ENCODE results near the gene NFIX. TPM values are rescaled to one million over a fixed set of nuclear protein-coding genes. Genes with fewer than 3 reads are reported as not detected.
A peak's percentile ranks its signal among the peaks of the same experiment; 100 is the strongest.

Gene NFIX
- total RNA-seq, result 10 to 100 TPM; 20.3 to 40.0 (median 26.7) TPM
- long read RNA-seq, partial matches to known transcripts, result 2 of 2 reads
- long read RNA-seq, other reads (novel, unspliced or antisense), result 0 of 2 reads

DNA sequence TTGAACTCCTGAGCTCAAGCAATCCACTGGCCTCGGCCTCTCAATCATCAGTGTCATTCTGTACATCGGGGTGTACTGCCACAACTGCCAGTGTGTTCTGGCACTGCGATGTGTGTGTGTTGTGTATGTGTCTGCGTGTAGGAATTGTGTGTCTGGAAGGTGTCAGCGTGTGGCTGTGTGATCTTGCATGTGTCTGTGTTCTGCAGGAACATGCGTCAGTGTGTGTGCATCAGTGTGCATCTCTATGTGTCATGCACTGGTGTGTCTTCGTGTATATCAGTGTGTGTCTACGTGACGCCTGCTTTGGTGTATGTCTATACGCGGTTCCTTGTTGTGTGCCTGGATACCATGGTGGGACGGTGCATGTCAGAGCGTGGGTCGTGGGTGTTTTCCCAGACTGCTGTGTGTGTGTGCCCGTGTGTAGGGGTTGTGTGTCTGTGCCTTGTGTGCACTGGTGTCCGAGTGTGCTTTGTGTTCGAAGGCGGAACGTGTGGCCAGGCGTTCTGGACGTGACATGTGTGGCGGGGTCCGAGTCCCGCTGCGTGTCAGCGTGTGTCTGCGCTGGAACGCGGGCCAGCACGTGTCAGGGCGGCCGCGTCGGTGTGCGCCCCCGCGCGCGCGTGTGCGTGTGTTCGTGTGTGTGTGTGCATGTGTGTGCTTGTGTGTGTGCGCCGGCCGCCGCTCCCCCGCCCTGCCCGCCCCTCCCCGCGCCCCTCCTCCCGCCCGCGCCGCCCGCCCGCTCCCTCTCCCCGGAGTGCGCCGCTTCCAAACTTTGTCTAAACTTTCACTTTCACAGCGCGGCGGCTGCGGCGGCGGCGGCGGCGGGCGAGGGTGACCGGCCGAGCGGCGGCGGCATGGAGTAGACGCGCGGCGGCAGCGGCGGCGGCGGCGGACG lies at the start of gene NFIX:
NFIX (plus strand) TSS at position 775 of the 895 bp plus-strand sequence. CDS start 363 bp downstream, outside the sequence.
- ATAC-seq, result peak; percentile 57 to 72 (median 62)
- Histone ChIP-seq H3K4me1 (peaks cover 0 to 11% (median 3%) of the 10 kb centered on the region in 4 donors), H3K36me3 (no peaks in the 10 kb centered on the region), H3K4me3 (peak within 1 kb of the TSS; percentile 66 to 69 (median 68)), H3K9me3 (no peaks in the 10 kb centered on the region), H3K27me3 (no peaks in the 10 kb centered on the region), H3K27ac (peak within 1 kb of the TSS in 2 of 3 donors; percentile 16 to 44)
- peak; percentile 75 to 77 (median 76) for DNase-seq
- TF ChIP-seq POLR2A (IDR thresholded peaks at IDR 0.05), result no peak
- TF ChIP-seq CTCF (IDR thresholded peaks at IDR 0.05), result no peak
- intact Hi-C loops (cut with DNase I), result no loop called here
- WGBS (ENCODE audit: insufficient coverage, low coverage, low lambda C conversion rate, missing lambda C conversion rate), result 21% methylated on average over 36 of the region's 84 CpGs

GRCh38 chr19:12945479-12946091 lies 49.7 kb upstream of the NFIX start, which contains the start of gene RAD23A:
Gene RAD23A (plus strand): TSS chr19:12945862. CDS start chr19:12945949, 87 bp downstream.
- Histone ChIP-seq H3K36me3 (peaks cover under 1 to 73% (median 49%) of the 10 kb centered on the region in 4 donors), H3K9me3 (no peaks in the 10 kb centered on the region), H3K27me3 (no peaks in the 10 kb centered on the region), H3K4me3 (peak within 1 kb of the TSS; percentile 75 to 92 (median 90)), H3K27ac (peak within 1 kb of the TSS; percentile 65 to 93 (median 75)), H3K4me1 (peaks cover 0 to 32% (median 9%) of the 10 kb centered on the region in 4 donors)
- peak; percentile 98 to 99 (median 98) for DNase-seq
- WGBS (ENCODE audit: insufficient coverage, low coverage, low lambda C conversion rate, missing lambda C conversion rate), result 0% methylated on average over 7 of the region's 62 CpGs
- intact Hi-C loops (cut with DNase I), result no loop called here
- TF ChIP-seq CTCF (IDR thresholded peaks at IDR 0.05), result no peak
- TF ChIP-seq POLR2A (IDR thresholded peaks at IDR 0.05), result peak; percentile 86
- peak; percentile 83 to 94 (median 88) for ATAC-seq

DNA sequence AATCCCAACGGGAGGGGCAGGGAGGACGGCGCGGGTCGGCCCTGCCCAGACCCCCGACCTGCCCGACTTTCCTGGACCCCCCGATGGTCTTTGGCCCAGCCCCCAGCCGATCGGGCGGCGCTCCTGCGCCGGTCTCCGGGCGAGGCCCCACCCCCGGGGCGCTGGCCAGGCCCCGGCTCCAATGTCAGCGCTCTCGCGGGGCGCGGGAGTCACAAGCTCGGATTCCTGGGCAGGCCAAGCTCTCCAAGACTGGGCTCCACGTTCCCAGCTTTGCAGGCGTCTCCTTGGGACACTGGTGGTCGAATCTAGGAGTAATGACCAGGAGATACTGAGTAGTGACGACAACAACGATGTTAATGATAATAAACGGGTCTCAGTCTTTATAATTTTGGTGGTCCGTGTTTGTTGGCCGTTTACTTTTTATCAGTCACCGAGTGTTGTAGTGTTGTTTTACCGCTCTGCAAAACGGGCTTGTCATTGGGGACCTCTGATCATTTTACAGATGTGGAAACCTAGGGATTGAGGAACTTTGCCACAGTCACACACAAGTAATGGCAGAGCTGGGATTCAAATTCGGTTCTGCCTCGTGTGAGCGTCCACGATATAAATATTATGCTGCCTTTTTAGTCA lies 49.1 kb upstream of the NFIX start:
- H3K4me3 ChIP-seq, result peak overlapping the region; percentile 75 to 92 (median 90)
- no peaks in the 10 kb centered on the region for H3K9me3 ChIP-seq
- peaks cover 0 to 26% (median 6%) of the 10 kb centered on the region in 4 donors for H3K4me1 ChIP-seq
- ATAC-seq (peak; percentile 65 to 85 (median 77)), DNase-seq (peak; percentile 74 to 80 (median 79))
- WGBS (ENCODE audit: insufficient coverage, low coverage, low lambda C conversion rate, missing lambda C conversion rate), result 0% methylated on average over 15 of the region's 40 CpGs
- peak overlapping the region; percentile 65 to 93 (median 75) for H3K27ac ChIP-seq
- H3K27me3 ChIP-seq, result no peaks in the 10 kb centered on the region
- intact Hi-C loops (cut with DNase I), result no loop called here
- TF ChIP-seq CTCF (IDR thresholded peaks at IDR 0.05), result no peak
- TF ChIP-seq POLR2A (IDR thresholded peaks at IDR 0.05), result no peak
- H3K36me3 ChIP-seq, result peaks cover 0 to 70% (median 46%) of the 10 kb centered on the region in 4 donors
